GM12873 (cell line): Measurements from ENCODE around the gene ALKBH5.
A peak's percentile ranks its signal among the peaks of the same experiment; 100 is the strongest.

ENCODE experiments used
- TF ChIP-seq, protein P1 (sequence below): IDR thresholded peaks from 2 replicates; pipeline ENCODE4 v1.5.1; 2012; ENCODE audit warnings: low read depth, mild to moderate bottlenecking, moderate library complexity, low read length, control low read depth; ENCODE audit not compliant: insufficient read depth; ENCODE audit errors: missing control alignments

ALKBH5 gene

DNA sequence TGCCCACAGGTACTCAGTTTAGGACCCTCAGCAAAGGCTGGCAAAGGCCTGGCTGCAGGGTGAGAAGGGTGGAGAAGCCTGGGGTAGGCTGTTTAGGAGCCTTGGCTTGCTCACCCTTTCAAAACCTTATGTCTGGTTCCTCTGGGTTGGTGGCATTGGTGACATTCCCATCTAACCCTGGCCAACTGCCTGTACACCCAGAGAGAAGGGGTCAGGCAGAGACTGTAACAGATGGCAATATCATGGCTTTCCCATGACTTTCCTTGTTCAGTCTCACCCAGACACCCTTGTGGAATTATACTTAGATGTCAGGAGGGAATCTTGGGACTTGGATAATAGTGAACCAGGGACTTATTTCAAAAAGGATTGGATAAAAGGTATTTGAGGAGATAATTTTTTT, 23.3 kb downstream of the ALKBH5 start:
- TF ChIP-seq, protein P1, sequence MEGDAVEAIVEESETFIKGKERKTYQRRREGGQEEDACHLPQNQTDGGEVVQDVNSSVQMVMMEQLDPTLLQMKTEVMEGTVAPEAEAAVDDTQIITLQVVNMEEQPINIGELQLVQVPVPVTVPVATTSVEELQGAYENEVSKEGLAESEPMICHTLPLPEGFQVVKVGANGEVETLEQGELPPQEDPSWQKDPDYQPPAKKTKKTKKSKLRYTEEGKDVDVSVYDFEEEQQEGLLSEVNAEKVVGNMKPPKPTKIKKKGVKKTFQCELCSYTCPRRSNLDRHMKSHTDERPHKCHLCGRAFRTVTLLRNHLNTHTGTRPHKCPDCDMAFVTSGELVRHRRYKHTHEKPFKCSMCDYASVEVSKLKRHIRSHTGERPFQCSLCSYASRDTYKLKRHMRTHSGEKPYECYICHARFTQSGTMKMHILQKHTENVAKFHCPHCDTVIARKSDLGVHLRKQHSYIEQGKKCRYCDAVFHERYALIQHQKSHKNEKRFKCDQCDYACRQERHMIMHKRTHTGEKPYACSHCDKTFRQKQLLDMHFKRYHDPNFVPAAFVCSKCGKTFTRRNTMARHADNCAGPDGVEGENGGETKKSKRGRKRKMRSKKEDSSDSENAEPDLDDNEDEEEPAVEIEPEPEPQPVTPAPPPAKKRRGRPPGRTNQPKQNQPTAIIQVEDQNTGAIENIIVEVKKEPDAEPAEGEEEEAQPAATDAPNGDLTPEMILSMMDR: no peak

DNA sequence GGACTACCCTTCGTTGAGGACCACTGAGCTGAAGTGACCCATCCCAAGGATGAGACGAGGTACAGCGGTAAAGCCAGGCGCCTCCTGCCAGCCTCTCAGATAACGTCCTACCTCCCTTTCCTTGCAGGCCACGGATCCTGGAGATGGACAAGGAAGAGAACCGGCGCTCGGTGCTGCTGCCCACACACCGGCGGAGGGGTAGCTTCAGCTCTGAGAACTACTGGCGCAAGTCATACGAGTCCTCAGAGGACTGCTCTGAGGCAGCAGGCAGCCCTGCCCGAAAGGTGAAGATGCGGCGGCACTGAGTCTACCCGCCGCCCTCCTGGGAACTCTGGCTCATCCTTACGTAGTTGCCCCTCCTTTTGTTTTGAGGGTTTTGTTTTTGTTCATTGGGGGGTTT, 24.5 kb downstream of the ALKBH5 start:
- TF ChIP-seq, protein P1: no peak

DNA sequence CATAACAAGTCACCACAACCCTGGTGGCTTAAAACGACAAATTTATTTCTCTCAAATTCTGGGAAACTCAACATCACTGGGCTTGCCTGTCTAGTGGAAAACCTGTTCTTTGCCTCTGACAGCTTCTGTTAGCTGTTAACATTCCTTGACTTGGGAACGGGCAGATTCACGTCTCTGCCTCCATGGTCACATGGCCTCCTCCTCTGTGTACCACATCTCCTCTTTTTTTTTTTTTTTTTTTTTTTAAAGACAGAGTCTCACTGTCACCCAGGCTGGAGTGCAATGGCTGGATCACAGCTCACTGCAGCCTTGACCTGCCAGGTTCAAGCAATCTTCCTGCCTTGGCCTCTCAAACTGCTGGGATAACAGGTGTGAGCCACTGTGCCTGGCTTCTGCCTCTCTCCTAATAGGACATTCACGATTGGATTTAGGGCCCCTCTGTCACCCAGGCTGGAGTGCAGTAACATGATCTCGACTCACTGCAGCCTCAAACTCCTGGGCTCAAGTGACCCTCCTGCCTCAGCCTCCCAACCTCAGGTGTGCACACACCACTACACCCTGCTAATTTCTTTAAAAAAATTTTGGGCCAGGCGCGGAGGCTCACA, 30.1 kb downstream of the ALKBH5 start:
- TF ChIP-seq, protein P1: no peak

DNA sequence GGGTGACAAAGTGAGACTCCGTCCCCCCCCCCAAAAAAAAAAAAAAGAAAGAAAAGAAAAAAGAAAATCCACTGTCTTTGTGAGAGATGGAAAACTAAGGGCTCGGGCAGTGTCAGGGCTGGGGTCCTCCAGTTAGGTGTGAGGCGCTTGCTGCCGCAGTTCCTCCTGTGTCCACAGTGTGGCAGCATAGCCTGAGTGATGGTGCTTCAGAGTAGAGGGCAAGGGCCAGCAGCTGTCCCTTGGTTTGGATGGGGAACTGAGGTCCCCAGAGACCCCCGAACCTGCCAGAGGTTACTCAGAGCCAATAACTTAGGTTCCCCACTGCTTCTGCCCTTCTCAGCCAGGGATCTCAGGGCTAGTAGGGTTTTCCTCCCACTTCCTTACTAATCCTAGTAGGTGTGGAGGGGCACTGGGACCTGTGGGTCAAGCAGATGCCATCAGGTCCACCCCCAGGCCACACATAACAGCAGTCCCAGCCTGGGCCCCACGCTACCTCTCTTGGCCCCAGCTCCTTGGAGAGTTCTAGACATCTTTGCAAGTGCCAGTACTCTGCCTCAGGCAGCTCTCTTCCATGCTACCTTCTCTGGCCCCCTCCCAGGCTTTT, 33.9 kb downstream of the ALKBH5 start:
- TF ChIP-seq, protein P1: peak; percentile 98

DNA sequence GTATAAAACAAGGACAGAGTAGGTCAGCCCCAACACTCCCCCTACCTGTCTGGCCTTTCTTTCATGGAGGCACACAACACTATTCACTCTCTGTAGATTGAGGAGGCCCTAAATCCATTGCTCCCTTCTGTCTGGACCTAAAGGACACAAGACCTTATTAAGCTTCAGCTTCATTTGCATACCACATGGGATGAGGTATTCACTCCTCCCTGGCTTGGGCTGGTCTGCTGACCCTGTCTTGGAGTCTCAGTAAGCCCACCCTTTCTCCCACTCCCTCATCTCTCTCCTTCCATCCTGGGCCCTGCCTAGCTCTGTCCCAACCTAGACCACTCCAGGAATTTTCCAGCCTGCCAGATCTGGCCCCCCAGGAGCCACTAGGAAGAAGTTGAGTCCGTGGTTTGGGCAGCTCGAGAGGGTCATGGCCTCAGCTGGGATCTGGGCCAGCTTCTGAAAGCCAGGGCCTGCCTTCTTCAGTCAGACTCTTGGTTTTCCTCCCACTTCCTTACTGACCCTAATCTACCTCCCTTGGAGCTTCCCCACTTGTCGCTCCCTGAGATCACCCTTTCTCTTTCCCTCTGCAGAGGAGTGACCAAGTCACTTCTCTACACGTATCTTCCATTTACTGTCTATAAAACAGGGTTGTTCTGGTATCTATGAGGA, 35.3 kb downstream of the ALKBH5 start:
- TF ChIP-seq, protein P1: no peak

DNA sequence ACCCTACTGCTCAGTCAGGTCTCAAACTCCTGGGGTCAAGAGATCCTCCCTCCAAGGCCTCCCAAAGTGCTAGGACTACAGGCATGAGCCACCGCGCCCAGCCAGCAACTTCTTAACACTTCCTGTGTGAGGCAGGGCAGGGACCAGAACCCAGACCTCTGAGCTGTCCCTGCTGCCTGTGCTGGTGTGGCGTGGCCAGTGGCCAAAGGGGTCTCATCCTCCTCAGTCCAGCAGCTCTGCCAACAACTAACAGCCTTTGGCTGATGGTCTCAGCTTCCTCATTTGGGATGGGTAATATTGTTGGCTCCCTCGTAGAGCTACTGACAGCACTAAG, 40.4 kb downstream of the ALKBH5 start:
- TF ChIP-seq, protein P1: no peak

DNA sequence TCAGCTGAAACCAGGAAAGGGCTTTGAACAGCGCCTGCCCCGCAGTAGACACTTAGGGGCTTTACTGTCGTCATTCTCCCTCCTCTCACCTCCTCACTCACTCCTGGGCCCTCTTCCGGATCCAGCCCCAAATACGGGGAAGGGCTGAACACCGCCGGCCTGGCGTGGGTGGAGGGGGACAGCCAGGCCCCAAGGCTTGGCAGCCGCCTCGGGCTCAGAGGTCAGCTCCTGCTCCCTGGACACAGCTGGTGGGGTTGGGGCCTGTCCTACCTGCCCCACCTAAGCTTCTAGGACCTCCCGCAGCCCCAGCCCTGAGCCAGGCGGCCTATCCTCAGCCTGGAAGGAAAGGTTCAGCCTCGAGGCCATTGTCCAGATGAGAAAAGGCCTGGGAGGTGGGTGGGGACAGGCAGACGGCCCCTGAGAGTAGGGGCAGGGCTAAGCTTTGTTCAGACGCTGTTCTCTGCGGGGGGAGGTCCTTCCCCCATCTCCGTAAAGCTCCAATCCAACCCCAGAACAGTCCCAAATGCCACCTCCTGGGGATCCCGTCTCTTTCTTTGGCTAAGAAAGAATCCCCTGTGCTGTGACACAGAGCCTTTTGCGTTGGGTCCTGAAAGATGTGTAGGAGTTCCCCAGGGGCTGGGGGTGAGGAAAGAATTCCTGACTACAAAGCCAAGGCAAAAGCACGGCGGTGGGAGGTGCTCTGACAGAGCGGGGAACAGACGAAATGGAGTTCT, 40.9 kb downstream of the ALKBH5 start:
- TF ChIP-seq, protein P1: no peak
